Femur (tissue), 1 donor: ENCODE measurements around the gene ORAI2.

Experiments used
- DNase-seq: peaks from one replicate; pipeline ENCODE4 v3.0.0-alpha.2; 2017

The ORAI2 gene

DNA sequence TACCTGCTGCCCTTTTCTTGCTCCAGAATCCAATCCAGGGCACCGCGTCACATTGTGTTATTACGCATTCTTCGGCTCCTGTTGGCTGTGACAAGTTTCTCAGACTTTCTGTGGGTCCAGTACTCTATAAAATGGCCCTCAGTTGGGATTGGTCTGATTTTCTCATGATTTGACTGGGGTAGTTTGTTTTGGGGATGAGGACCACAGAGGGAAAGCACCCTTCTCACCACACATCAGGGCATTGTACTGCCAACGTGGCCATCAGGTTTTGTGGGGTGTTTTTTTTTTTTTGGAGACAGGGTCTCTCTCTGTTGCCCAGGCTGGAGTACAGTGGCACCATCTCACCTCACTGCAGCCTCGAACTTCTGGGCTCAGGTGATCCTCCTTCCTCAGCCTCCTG is 17.0 kb upstream of the ORAI2 start:
- DNase-seq: no peak

DNA sequence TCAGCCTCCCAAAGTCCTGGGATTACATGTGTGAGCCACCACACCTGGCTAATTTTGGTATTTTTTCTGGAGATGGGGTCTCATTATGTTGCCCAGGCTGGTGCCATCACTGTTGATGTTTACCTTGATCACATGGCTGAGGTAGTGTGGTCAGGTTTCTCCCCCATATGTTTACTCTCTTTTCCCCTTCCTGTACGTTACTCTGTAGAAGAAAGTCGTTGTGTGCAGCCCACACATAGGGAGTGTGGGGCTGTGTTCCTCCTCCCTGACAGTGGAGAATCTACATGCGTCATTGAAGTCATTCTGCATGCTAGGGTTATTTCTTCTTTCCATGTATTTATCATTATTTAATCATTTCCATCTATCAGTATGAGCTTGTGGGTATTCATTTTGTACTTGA is 16.3 kb upstream of the ORAI2 start:
- no peak for DNase-seq

DNA sequence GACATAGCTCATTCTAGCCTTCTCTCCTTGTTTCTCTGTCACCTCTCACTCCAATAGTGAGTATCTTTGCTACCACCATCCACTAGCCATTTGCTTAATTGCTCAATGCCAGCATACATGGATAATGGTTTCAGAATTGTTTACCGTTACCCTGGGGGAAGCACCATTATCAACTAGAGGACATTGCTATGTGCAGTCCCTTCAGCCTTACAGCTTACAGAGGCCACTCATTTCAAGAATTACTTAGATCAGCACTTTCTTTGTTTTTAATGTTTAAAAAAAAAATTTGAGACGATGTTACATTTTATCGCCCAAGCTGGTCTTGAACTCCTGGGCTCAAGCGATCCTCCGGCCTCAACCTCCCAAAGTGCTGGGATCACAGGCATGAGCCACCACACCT is 14.8 kb upstream of the ORAI2 start:
- no peak for DNase-seq

DNA sequence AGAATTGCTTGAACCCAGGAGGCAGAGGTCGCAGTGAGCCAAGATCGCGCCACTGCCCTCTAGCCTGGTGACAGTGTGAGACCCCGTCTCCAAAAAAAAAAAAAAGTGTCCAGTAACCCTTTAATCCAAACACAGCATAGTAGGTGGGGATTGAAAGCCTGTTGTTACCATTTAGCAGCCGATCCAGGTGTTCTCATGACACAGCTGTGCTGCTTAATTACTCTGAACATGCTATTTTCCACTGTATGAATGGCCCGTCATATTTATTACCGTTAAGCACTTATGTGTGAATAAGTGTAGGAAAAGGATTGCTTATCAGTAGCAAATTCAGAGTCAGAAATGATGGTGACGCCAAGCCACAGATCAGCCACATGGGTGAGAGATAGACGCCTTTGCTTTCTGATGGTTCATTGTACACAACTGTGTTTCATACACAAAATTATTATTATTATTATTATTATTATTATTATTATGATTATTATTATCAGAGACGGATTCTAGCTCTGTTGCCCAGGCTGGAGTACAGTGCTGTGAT is 11.6 kb upstream of the ORAI2 start:
- DNase-seq: no peak

DNA sequence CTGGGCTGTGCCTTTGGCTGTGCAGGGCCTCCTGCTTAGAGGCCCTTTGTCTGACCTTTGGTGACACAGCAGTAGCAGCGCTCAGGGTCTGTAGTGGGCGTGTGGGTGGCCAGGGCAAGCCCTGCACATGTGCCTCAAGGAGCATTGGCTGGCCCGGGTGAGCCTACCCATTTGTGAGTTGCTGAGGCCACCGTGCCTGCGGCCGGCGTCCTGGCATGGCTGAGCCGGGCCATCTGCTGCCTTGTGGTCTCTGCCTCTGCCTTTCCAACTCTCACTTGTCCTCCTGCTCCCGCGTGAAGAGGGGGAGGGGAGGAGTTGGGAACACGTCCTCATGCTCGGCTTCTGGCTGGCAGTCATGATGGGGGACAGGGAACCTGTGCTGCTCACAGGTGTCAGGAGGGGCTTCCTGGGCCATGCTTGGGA is 9.2 kb upstream of the ORAI2 start:
- DNase-seq: no peak

DNA sequence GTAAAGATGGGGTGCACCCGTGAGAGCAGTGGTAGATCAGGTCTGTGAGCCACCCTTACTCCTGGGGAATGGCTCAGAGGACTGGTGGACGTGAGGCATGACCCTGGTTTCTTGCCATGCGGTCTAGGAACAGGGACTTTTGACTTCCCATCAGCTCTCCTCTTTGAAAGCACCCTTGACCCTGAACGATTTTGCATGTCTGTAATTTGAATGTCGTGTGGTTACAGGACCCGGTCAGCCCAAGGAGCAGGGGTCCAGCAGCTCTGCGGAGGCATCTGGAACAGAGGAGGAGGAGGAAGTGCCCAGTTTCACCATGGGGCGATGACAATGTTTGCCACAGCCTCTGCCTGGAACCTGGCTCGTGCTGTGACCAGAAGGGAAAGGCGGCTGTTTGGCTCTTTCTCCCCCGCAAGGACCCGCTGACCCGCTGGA is 8.6 kb upstream of the ORAI2 start:
- no peak for DNase-seq

DNA sequence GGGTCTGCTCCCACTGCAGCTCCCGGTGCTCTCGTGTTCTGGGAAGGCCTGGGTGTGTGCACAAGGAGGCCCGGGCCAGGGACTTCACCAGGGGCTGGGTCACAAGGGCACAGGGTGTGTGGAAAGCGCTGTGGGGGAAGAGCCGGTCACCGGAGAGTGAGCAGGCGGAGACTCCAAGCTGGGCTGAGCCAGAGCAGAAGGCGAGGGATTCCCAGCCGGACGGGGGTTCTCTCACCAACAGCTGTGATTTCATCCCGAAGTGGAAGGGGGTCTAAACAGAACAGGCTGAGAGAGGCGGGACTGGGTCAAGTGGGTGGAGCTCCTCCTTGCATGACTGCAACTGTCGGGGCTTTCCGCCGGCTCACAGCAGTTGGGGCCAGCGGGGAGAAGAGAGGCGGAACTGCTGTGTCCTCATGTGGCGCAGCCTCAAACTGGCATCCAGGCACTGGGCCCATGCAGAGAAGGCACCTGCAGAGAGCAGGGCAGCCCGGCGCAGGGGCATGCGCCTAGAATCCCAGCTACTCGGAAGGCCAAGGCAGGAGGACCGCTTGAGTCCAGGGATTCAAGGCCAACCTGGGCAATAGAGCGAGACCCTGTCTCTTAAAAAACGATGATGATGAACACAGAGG is 7.6 kb upstream of the ORAI2 start:
- peak; percentile 77 for DNase-seq

DNA sequence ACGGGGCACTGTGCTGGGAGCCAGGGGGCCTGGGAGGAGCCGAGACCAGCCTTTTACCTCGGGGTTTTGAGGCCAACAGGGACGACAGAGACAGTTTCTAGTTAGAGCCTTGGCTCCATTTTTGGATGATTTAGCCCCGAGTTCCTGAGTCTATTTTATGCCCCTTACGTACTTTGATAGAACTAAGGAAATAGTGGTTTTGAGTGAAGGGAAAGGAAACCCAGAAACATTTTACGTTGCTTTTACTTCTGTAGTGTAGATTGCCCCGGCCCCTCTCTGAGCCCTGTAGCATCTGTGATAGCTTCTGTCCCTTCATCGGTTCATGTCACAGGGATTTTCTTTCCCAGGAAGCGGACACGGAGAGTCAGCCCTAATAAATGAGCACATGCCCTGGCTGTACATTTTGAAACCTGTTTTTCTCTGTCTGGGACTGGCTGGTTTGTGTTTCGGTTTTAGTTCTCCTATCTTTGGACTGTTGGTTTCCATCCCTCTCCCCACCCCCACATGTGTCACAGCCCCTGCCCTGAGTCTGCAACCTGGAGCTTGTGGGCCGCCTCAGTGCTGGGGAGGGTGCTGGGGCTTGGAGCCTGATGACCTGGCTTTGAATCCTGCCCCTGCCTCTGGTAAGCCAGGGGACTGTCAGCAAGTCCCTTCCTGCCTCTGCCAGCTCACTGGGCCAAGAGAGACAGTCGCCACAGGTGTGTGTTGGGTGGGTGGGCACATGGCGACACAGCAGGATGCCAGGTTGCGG is 6.9 kb upstream of the ORAI2 start:
- DNase-seq: peak; percentile 43

DNA sequence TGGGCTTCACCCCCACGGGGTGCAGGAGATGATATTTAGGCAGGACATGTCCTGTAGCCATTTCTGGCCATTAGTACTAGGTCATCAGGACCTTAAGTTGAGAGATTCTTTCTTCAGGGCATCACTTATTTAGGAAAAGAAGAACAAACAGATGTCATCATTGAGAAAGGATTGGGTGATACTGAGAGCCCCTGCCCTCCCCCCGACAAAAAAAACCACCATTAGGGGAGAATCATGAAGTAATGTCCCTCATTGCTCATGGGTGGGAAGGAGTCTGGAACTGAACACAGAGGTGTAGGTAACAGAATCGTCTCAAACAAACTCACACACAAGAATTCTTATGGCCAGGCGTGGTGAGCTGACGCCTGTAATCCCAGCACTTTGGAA is 6.4 kb upstream of the ORAI2 start:
- no peak for DNase-seq

DNA sequence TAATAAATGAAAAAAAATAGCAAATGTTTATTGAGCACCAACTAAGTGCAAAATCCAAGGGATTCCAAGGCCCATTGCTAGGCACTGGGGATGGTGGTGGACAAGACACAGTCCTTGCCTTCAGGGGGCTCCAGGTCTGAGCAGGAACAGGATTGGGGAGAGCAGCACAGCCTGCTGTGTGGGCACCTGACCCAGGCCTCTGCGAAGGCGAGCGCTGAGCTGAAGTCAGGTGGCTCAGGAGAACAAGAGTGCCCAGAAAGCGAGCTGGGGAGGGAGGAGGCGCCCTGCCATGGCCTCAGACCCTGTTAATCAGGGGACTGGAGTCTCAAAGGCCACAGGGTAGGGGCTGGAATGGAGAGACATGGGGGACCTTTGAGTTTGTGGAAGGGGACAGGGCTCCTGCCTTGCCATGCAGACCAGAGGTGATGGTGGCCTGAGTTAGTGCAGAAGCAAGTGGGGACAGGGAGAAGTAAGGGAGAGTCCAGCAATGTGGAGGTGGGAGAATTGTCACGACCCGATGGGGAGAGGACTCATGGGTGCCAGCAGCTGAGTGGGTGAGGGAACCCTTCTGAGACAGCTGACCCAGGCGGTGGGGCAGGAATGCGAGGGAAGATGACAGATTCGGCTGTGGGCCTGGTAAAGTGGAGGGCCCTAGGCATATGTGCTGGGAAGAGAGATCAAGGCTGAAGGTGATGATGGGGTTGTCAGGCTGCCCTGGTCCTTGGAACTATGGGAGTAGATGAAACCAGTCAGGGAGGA is 4.1 kb upstream of the ORAI2 start:
- no peak for DNase-seq

DNA sequence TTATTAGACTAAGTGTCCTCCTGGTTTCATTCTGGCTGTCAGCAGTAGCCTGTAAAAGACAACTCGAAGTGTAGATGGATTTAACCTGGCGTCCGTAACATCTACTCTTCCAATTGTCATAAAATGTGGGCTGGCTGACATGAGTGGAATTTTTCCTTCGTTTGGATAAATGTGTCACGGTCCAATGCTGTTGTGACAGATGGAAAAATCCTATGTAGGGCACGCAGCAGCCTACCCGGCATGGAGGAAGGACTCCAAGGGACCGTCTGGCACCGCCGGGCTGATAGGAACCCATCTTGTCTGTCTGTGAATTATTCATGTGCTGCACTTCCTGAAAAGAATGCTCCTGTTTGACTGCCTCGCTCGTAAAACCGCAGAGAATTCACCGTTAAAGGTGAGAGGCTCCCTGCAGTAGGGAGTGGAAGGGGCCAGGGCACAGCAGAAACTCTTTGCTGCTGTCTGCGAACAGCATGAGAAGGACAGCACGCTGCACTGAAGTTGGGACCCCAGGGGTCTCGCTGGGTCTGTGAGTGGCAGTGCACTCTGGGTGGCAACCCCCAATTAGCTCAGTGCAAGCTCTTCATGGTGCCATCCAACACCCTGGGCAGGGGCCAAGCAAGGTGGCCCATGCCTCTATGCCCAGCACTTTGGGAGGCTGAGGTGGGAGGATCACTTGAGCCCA is 1.6 kb upstream of the ORAI2 start:
- DNase-seq: peak; percentile 58

DNA sequence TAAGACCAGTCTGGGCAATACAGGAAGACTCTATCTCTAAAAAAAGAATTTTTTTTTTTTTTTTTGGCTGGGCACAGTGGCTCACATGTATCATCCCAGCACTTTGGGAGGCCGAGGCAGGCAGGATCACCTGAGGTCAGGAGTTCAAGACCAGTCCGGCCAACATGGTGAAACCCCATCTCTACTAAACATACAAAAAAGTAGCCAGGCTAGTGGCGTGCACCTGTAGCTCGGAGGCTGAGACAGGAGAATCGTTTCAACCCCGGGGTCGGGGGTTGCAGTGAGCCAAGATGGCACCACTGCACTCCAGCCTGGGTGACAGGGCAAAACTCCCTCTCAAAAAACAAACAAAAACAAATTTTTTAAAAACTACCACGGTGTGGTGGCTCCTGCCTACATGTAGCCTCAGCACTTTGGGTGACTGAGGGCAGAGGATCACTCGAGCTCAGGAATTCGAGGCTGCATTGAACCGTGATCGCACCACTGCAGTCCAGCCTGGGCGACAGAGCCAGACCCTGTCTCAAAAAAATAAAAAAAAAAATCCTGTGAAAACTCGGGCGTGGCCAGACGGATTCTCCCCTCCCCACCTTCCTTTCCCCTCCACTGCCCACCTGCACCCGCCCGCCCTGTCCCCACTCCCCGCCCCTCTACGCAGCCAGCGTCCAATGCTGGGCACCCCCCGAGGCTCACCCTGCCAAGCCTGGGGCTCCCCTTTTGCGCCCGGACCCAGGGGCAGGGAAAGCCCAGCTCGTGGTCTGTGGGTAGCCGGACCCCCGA is 745 bp upstream of the ORAI2 start:
- no peak for DNase-seq

DNA sequence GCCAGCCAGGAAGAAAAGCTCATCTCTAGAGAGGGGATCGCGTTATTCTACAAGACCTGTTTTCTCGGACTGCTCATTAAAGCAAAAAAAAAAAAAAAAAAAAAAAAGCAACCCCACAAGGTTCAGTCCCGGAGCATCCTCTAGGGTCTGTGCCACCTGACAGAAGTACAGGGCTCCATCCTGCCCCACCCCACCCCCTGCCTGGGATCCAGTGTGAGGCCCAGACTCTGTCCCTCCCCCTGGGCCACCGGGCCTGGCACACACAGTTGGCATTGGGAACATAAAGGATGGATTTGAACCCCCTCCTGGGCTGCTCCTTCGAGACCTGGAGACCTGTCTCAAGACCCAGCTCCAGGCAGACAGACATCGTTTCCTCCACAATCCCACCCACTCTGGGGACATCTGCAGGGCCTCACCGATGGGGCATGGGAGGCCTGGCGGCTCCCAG is 688 bp downstream of the ORAI2 start:
- DNase-seq: no peak

DNA sequence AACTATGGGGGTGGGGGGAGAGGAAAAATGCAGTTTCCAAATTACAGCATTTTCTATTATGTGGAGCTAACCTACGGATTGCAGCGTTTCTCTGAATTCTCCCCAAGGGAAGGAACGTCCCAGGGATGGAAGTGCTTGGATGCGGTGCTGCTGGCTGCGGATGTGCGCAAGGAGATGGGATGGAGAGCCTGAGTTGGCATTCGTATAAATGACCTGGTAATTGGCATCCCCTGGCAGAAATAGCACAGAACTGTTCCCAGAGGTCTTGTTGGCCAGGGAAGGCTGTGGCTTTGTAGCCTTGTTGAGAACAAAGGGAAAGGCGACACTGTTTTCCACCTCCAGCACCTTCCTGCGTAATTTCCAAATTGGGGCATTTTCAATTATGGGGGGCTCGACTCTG is 2.7 kb downstream of the ORAI2 start:
- DNase-seq: no peak

DNA sequence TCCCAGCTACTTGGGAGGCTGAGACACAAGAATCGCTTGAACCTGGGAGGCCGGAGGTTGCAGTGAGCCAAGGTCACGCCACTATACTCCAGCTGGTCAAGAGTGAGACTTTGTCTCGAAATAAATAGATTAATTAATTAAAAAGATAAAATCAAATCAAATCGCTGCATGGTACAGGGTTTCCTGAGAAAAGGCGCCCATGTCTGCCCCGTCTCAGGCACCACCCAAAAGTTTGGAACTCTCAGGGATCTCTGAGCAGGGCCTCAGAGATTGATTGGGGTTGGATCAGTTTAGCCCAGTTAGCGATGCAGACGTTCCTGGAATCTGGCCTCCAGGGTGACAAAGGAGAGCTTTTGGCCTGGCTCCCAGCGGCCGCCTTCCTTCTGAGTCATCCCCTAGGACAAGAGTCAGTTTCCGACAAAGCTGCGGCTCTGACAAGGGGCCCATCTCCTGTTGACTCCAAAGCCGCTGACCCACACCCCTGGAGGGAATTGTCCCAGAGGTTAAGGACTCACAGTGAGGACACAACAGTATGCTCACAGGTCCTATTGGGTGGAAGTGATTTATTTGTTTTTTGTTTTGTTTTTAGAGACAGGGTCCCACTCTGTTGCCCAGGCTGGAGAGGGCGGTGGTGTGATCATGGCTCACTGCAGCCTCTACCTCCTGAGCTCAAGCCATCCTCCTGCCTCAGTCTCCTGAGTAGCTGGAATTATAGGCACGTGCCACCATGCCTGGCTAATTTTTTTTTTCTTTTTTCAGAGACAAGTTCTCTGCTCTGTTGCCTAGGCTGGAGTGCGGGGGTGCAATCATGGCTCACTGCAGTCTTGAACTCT is 6.8 kb downstream of the ORAI2 start:
- no peak for DNase-seq

DNA sequence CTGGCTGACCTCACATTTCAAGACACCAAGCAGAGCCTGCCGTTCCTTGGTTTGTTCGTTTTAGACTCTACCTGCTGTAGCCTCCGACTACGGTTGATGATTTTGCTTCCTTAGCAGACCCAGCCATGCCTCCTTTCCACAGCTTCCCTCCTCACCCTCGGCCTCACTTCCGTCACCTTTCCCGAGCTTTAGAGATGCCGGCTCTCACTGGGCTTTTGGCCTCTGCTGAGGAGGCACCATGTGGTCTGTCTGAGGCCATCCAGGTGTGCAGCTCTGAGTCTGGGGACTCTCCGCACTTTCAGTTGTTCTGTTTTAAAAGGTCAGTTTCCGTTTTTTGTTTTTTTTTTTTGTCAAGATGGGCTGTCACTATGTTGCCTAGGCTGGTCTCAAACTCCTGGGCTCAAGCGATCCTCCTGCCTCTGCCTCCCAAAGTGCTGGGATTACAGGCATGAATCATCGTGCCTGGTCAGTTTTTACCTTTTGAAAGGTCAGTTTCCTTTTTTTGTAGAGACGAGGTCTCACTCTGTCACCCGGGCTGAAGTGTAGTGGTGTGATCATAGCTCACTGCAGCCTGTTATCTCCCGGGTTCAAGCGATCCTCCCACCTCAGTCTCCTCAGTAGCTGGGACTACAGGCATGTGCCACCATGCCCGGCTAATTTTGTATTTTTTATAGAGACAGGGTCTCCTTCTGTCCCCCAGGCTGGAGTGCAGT is 11.7 kb downstream of the ORAI2 start:
- no peak for DNase-seq

DNA sequence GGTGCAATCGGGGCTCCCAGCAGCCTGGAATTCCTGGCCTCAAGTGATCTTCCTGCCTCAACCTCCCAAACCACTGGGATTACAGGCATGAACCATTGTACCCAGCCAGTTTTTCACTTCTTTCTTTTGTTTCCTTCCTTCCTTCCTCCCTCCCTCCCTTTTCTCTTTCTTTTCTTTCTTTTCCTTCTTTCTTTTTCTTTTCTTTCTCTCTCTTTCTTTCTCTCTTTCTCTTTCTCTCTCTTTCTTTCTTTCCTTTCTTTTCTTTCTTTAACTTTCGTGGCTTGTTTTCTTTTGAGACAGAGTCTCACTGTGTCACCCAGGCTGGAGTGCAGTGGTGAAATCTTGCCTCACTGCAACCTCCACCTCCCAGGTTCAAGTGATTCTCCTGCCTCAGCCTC is 12.3 kb downstream of the ORAI2 start:
- DNase-seq: no peak

DNA sequence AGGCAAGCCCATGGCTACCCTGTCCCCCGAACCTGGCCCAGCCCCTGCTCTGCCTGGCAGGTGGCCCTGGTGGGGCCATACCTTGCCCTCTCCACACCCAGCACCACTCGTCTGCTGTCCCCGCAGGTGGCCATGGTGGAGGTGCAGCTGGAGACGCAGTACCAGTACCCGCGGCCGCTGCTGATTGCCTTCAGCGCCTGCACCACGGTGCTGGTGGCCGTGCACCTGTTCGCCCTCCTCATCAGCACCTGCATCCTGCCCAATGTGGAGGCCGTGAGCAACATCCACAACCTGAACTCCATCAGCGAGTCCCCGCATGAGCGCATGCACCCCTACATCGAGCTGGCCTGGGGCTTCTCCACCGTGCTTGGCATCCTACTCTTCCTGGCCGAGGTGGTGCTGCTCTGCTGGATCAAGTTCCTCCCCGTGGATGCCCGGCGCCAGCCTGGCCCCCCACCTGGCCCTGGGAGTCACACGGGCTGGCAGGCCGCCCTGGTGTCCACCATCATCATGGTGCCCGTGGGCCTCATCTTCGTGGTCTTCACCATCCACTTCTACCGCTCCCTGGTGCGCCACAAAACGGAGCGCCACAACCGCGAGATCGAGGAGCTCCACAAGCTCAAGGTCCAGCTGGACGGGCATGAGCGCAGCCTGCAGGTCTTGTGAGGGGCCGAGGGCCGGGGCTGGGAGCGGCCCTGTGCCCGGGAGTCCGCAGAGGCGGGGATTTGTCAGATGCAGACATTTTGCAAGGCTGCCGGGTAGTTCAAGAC is 13.2 kb downstream of the ORAI2 start:
- DNase-seq: no peak

DNA sequence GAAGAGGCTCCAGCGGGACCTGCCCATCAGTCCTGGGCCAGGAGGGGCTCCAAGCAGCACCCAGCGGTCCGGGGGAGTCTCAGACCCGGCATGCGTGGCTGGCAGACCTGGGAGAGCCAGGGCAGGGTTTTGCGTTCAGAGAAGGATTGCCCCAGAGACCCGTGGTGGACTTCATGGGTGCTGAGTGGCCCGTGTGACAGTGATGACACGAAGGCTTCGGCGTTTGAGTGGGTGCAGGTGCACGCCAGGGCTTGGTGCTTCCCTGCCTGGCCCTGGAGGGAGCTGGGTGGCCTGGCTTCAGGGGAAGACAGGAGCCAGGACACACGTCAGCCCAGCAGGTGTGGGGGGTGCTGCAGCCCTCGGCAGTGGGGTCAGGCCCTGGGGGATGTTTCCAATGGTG is 13.9 kb downstream of the ORAI2 start:
- no peak for DNase-seq

DNA sequence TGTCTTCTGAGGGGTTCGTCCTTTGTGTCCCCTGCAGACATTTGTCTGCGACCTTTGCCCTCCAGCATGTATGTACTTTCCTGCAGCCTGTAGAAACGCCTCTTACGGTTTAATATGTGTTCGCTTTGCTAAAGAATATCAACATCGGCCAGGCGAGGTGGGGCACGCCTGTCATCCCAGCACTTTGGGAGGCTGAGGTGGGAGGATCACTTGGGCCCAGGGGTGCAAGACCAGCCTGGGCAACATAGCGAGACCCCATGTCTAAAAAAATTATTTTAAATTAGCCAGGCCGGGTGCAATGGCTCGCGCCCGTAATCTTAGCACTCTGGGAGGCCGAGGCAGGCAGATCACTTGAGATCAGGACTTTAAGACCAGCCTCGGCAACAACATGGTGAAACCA is 15.8 kb downstream of the ORAI2 start:
- no peak for DNase-seq
